Measurements from ENCODE around the gene NID1.
"Not testable (repeated sequence)": the region's sequence is repeated elsewhere in the genome, so short reads cannot be mapped to it uniquely, and the experiment has no call there.

The NID1 gene

DNA sequence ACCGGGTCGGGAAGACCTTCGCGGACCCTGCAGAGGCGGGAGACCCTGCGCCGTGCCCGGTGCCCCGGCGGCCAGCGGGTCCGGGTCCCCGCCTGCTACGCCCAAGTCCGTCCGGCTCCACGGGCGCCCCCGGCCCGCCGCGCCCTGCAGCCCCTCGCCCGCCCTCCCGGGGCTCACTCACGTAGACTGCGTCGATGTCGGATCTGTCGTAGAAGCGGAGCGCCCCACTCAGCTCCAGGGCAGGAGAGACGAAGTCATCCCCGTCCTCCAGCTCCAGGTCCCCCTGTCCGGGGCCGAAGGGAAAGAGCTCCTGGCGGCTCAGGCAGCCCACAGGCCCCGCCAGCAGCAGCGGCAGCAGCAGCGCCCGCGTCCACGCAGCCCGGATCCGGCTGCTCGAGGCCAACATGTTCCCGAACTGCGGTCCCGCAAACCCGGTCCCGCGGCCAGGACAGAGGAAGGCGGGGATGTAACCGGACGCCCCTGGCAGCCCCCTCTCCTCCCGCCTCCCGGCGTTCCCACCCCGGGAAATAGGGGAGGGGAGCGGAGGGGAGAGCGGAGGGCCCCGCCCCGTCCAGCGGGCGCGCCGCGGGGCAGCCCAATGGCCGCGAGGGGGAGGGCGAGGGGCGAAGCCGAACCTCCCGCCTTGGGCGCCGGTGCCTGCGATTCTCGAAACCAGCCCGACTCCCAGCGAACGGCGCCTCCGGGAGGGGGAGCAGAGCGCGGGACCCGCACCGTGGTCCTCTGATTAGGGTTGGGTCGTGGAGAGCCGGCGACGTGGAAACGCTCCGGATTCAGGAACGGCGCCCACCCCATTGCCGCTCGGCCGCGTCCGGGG, at the start of gene NID1:
Gene NID1 (minus strand): TSS at position 417 of the 835 bp plus-strand sequence. CDS start 11 bp downstream, at position 406.
- peak; percentile 92 for DNase-seq (ENCODE audit: low spot score)

DNA sequence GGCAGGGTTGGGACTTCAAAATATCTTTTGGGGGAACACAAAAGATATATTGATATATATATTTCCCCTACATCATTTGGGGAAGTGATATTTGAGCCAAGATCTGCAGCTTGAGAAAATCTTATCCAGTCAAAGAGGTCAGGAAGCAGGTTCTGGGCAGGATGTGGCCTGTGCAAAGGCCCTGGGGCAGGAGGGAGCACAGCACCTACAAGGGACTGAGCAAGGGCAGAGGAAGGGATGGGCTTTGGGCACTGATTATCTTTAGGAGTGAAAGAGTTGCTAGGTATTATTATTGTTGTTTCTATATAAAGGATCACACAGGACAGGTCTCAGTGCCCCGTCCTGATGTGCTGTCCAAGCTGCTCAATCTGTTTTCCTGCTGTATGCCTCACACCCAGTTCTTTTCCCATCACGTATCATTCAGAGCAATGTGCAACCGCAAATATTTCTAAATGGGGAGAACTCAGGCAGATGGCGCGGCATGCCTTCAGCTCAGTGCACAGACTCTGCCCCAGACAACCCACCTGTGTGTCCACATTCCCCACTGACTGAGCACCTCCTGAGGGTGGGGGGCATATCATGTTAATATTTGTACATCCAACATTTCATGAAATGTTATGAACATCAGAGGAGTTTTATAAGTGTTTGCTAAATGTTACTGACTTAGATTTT, 49.3 kb upstream of the NID1 start:
- DNase-seq (ENCODE audit: low spot score): no peak

DNA sequence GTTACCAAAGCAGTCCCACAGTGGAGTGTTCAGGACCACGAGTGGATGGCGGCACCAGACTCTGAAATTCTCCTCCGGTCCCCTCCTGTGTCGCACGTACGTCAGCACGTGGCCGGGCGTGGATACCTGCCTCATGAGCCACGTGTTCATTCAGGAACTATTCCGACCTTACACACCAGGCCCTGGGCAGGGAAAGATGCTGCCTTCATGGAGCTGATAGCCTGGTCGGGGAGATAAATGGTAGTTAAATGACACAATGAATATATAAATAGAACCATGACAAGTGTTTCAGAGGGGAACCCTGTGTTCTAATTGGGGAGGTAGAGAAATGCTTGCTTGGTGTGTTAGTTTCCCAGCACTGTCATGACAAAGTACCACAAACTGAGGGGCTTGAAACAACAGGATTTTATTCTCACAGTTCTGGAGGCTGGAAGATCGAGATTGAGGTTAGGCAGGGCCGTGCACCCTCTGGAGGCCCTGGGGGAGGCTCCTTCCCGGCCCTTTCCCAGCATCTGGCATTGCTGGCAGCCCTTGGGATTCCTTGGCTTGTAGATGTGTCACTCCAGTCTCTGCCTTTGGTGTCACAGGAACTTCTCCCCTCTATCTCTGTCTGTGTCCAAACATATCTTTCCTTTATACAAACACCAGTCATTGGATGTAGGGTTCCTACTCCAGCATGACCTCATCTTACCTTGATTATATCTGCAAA, 48.6 kb upstream of the NID1 start:
- DNase-seq (ENCODE audit: low spot score): no peak

DNA sequence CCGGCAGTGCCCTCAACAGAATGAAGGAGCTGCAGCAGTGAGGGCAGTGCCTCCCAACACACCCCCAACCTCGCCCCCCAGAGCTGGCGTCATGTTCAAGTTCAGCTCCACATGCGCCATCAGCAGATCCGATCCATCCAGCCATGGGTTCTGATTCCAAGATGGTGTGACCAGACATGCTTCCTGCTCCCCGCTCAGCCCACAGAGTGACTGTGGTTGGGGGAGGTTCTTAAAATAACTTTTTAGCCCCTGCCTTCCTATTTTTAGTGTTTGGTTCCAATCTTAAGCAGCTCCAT, 47.4 kb upstream of the NID1 start:
- DNase-seq (ENCODE audit: low spot score): no peak

DNA sequence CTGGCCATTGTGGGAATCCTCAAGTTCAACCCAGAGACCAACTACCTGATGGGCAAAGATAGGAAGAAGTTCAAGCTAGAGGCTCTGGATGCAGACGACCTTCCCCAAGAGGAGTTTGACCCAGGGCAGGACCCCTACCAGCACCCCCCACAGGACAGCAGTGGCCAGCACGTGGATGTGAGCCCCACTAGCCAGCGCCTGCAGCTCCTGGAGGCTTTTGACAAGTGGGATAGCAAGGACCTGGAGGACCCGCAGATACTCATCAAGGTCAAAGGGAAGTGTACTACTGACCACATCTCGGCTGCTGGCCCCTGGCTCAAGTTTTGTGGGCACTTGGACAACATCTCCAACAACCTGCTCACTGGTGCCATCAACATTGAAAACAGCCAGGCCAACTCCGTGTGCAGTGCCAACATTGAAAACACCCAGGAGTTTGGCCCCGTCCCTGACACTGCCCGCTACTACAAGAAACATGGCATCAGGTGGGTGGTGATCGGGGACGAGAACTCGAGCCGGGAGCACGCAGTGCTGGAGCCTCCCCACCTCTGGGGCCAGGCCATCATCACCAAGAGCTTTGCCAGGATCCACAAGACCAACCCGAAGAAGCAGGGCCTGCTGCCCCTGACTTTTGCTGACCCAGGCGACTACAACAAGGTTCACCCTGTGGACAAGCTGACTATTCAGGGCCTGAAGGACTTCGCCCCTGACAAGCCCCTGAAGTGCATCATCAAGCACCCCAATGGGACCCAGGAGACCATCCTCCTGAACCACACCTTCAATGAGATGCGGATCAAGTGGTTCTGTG, 46.8 kb upstream of the NID1 start:
- DNase-seq (ENCODE audit: low spot score): no peak

DNA sequence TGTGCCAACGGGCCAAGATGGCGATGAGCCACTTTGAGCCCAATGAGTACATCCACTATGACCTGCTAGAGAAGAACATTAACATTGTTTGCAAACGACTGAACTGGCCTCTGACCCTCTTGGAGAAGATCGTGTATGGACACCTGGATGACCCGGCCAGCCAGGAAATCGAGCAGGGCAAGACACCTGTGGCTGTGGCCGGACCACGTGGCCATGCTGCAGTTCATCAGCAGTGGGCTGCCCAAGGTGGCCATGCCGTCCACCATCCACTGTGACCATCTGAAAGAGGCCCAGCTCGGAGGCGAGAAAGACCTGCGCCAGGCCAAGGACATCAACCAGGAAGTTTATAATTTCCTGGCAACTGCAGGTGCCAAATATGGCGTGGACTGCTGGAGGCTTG, 45.2 kb upstream of the NID1 start:
- no peak for DNase-seq (ENCODE audit: low spot score)

- DNase-seq (ENCODE audit: low spot score): no peak
Measured at GRCh38 chr1:236108027-236108648, 43.2 kb upstream of the NID1 start.

GRCh38 chr1:236107121-236107907, 42.4 kb upstream of the NID1 start:
- no peak for DNase-seq (ENCODE audit: low spot score)

DNA sequence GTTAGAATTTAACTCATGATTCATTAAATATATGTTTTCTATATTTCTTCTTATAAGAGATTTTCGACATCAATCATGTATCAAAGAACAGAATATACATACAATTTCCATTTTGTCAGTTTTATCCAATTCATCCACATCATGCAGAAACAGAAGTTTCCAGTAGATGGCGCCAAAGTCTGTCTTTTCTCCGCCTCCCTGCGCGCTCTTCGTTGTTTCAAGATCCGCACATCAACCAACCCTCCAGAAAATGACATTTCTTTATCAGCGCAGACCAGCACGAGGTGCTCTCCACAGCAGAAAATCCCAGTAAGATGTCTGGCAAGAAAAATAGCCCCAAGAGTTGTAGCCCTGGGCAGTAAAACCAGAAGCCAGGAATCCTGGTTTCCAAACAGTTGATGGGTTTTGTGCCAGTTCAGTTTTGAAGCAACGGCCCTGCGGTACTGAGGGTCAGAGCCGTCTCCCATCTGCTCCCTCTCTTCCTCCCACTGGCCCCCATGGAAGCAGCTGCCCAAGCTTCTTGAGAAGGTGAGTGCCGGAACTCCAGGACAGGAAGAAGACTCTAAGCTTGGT, 38.8 kb upstream of the NID1 start:
- DNase-seq (ENCODE audit: low spot score): peak; percentile 86

DNA sequence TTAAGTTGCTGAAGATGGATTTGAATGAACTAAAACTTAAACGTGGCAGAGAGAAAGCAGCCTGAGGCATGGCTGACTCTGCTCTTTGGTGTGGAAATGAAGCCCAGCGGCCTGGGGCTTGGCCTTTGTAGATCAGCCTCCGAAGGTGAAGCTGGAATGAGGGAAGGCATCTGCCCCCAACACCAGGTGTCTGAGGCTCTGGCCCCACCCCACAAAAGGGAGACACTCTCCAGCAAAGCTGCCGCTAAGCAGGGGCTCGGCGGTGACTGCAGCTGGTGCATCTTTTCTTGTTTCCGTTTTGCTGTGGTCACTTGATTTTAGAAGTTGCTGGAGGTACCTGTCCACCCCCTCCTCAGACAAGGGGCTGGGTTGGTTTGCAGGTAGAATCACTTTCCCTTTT, 38.2 kb upstream of the NID1 start:
- no peak for DNase-seq (ENCODE audit: low spot score)

DNA sequence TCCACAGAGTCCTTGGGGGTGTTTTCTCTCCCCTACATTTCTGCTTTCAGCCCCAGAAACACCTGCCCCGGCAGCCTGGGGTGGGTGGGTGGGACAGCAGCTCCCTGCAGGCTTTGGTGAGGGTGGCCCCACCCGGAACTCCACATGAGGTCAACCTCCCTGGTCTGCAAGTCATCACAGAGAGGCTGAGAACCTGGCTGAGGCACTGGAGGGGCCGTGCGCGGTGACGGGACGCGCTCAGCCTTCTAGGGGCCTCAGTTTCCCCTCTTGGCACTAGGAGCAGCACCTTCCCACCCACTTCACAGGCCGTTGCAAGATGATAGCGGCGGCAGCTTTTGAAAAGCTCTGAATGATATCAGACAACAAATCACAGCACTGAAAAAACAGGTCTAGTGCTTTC, 37.7 kb upstream of the NID1 start:
- DNase-seq (ENCODE audit: low spot score): no peak

DNA sequence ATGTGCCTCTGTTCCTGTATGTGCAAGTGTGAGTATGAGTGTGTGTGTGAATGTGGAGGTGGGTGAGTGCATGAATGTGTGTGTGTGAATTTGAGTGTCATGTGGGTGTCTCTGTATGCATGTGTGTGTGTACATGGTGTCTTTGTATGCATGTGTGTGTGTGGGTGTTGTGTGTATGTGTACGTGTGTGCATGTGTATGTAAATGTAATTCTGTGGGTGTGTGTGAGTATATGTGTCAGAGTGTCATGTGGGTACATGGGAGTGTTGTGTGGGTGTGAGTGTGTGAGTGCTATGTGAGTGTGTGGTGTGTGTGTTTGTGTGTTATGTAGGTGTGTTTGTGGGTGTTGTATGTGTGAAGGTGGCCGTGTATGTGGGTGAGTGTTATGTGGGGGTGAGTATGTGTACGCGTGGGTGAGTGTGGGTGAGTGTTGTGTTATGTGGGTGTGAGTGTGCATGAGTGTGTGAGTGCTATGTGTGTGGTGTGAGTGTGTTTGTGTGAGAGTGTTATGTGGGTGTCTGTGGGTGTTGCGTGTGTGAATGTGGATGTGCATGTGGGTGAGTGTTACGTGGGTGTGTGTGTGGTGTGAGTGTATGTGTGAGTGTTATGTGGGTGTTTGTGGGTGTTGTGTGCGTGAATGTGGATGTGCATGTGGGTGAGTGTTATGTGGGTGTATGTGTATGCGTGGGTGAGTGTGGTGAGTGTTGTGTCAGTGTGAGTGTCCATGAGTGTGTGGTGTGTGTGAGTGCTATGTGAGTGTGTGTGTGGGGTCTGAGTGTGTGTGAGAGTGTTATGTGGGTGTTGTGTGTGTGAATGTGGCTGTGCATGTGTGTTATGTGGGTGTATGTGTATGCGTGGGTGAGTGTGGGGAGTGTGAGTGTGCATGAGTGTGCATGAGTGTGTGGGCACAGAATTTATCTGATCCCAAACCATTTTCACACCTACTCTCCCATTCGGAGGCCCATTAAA, 36.6 kb upstream of the NID1 start:
- no peak for DNase-seq (ENCODE audit: low spot score)

DNA sequence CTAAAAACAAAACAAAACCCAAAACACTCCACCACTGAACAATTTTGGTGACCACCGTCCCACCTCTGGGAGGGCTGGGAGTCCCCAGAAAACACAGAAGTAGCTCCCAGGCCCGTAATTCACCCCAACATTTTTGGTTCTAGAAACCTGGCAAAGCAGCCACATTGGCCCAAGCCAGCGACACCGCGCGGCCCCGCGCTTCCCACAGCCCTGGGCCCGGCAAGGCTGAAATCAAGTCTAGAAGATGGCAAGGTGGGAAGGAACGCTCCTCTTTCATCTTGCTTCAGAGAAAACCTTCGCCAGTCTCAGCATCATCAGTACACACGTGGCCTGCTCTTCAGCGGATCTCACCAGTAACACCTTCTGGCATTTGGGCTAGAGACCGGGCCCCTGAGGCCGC, 35.9 kb upstream of the NID1 start:
- DNase-seq (ENCODE audit: low spot score): no peak

GRCh38 chr1:236099355-236099974, 34.6 kb upstream of the NID1 start:
- no peak for DNase-seq (ENCODE audit: low spot score)

GRCh38 chr1:236098267-236098666, 33.4 kb upstream of the NID1 start:
- no peak for DNase-seq (ENCODE audit: low spot score)

DNA sequence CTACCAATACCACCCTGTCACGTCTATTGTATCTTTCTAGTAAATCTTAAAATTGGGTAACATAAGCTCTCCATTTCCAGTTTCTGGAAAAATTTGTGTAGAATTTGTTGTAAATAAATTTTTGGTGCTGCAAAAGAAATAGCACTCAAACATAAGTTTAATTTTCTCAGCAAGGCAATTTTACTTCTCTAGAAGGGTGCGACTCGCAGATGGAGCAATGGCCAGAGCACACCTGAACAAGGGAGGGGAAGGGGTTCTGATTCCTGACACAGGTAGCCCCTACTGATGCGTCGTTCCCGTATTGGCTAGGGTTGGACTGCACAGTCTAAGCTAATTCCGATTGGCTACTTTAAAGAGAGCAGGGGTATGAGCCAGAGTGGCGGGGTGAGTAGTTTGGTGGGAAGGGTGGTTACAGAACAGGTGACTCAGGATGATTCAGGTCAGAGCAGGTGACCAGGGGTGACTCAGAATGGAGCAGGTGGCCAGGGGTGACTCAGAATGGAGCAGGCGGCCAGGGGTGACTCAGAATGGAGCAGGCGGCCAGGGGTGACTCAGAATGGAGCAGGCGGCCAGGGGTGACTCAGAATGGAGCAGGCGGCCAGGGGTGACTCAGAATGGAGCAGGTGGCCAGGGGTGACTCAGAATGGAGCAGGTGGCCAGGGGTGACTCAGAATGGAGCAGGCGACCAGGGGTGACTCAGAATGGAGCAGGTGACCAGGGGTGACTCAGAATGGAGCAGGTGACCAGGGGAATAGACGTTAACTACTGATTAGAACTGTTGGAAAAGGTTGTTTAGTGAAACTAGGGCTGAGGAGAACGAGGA, 32.0 kb upstream of the NID1 start:
- not testable (repeated sequence) for DNase-seq (ENCODE audit: low spot score)

GRCh38 chr1:236095705-236096520, 31.0 kb upstream of the NID1 start:
- no peak for DNase-seq (ENCODE audit: low spot score)
